Urothelium cell line (cell line): ENCODE measurements around the gene FAU.
"Not testable (repeated sequence)": the region's sequence is repeated elsewhere in the genome, so short reads cannot be mapped to it uniquely, and the experiment has no call there.

ENCODE experiments used
- DNase-seq: peaks from one replicate; pipeline ENCODE4 v3.0.0; 2011; ENCODE audit warnings: low spot score, mixed read lengths
- FAIRE-seq: peaks from 2 replicates; lab custom pipeline; 2011; peaks lifted over from hg19 to GRCh38; lab: Jason Lieb, UNC

The FAU gene

GRCh38 chr11:65121865-65122696 lies at the start of gene FAU, which contains the start of gene MRPL49:
Gene FAU (minus strand): TSS chr11:65122134. CDS start chr11:65121813, 321 bp downstream.
Gene MRPL49 (plus strand): TSS chr11:65122321. CDS start chr11:65122347, 26 bp downstream.
- FAIRE-seq (peak; percentile 94), DNase-seq (peak; percentile 98)

- DNase-seq = no peak
- FAIRE-seq = no peak
Measured at GRCh38 chr11:65170058-65170534, 48.2 kb upstream of the FAU start, which contains the start of gene SPDYC. Gene SPDYC (plus strand): TSS chr11:65170233. CDS start chr11:65171358, 1,125 bp downstream.

- DNase-seq (no peak), FAIRE-seq (no peak)
Measured at GRCh38 chr11:65169164-65169641, 47.3 kb upstream of the FAU start.

- DNase-seq (no peak), FAIRE-seq (no peak)
Measured at GRCh38 chr11:65167656-65168055, 45.7 kb upstream of the FAU start.

- no peak for FAIRE-seq
Measured at GRCh38 chr11:65166893-65167292, 45.0 kb upstream of the FAU start.

GRCh38 chr11:65165410-65166317 lies 43.7 kb upstream of the FAU start:
- no peak for FAIRE-seq
- no peak for DNase-seq

More at GRCh38 chr11:65166893-65167292, 45.0 kb upstream of the FAU start:
- DNase-seq = no peak

- no peak for FAIRE-seq
- DNase-seq = no peak
Measured at GRCh38 chr11:65163684-65164083, 41.8 kb upstream of the FAU start.

GRCh38 chr11:65160643-65161042 lies 38.7 kb upstream of the FAU start:
- DNase-seq = no peak
- no peak for FAIRE-seq

GRCh38 chr11:65159012-65159411 lies 37.1 kb upstream of the FAU start:
- FAIRE-seq = no peak

GRCh38 chr11:65157336-65157735 lies 35.4 kb upstream of the FAU start:
- DNase-seq (no peak), FAIRE-seq (no peak)

More at GRCh38 chr11:65159012-65159411, 37.1 kb upstream of the FAU start:
- no peak for DNase-seq

GRCh38 chr11:65156926-65157325 lies 35.0 kb upstream of the FAU start:
- FAIRE-seq = no peak
- DNase-seq = no peak

GRCh38 chr11:65156256-65156655 lies 34.3 kb upstream of the FAU start:
- FAIRE-seq = no peak
- DNase-seq = no peak

GRCh38 chr11:65152122-65152521 lies 30.2 kb upstream of the FAU start:
- FAIRE-seq (no peak), DNase-seq (no peak)

GRCh38 chr11:65151331-65151899 lies 29.5 kb upstream of the FAU start:
- no peak for DNase-seq
- FAIRE-seq = no peak

- DNase-seq = peak; percentile 93
- FAIRE-seq = peak; percentile 83
Measured at GRCh38 chr11:65150509-65151299, 28.8 kb upstream of the FAU start.

GRCh38 chr11:65150131-65150508 lies 28.2 kb upstream of the FAU start:
- FAIRE-seq, DNase-seq: not testable (repeated sequence)

- FAIRE-seq = no peak
- DNase-seq = no peak
Measured at GRCh38 chr11:65148657-65149056, 26.7 kb upstream of the FAU start.

- no peak for DNase-seq
- FAIRE-seq = no peak
Measured at GRCh38 chr11:65147352-65148075, 25.6 kb upstream of the FAU start.

GRCh38 chr11:65141896-65142494 lies 20.1 kb upstream of the FAU start:
- DNase-seq (no peak), FAIRE-seq (peak; percentile 20)
